Panc1 (cell line): Measurements from ENCODE around the gene UST. TPM values are rescaled to one million over a fixed set of nuclear protein-coding genes. Genes with fewer than 3 reads are reported as not detected.

ENCODE experiments used
- ATAC-seq: fragments of 200-7000 bp; cut with Tn5 transposase; 2 replicates; pipeline ENCODE4 v1.9.1; 2020; ENCODE audit warnings: mild to moderate bottlenecking, moderate library complexity
- BruUV-seq: library from RNA; stranded (reverse); fragments of 400-500 nt; replicated peaks from 2 replicates; lab custom pipeline; 2021; lab: Mats Ljungman, UMichigan
- CTCF ChIA-PET: fragments of 300-600 bp; sonication (Branson Sonifier 250); formaldehyde crosslinking; loops from one replicate; lab custom pipeline; 2022; ENCODE audit warnings: antibody characterized with exemption; lab: Charles Lee
- POLR2A ChIA-PET: fragments of 300-600 bp; sonication (Branson Sonifier 250); formaldehyde crosslinking; loops from one replicate; lab custom pipeline; 2022; ENCODE audit warnings: antibody characterized with exemption; lab: Charles Lee
- DNase-seq: peaks from one replicate; pipeline ENCODE4 v3.0.0-alpha.2; 2010; ENCODE audit warnings: low read depth, low spot score
- H3K27ac ChIP-seq: 2 replicates; pipeline ENCODE4 v1.5.1; 2011; ENCODE audit warnings: mild to moderate bottlenecking, low read length, inconsistent platforms
- H3K27me3 ChIP-seq: fragments of 200-500 bp; sonication (Bioruptor generic); 2 replicates; pipeline ENCODE4 v1.6.0; 2014; ENCODE audit warnings: low read length, inconsistent platforms; ENCODE audit not compliant: control insufficient read depth, insufficient read depth
- H3K36me3 ChIP-seq: fragments of 200-500 bp; sonication (Bioruptor generic); 2 replicates; pipeline ENCODE4 v1.5.1; 2014; ENCODE audit warnings: inconsistent platforms, mild to moderate bottlenecking, low read length, moderate library complexity; ENCODE audit not compliant: control insufficient read depth, insufficient read depth
- H3K4me1 ChIP-seq: 2 replicates; pipeline ENCODE4 v1.5.1; 2011; ENCODE audit warnings: inconsistent platforms, mild to moderate bottlenecking, low read length, moderate library complexity; ENCODE audit not compliant: control insufficient read depth, insufficient read depth
- H3K4me3 ChIP-seq, 2 experiments: 2 replicates each; pipeline ENCODE4 v1.5.1; 2011 to 2012; ENCODE audit warnings: low read depth in 2 of 2, low read length in 2 of 2, mild to moderate bottlenecking in 2 of 2, inconsistent platforms in 1 of 2, moderate library complexity in 1 of 2
- H3K9me3 ChIP-seq: fragments of 200-500 bp; sonication (Bioruptor generic); 2 replicates; pipeline ENCODE4 v1.5.1; 2014; ENCODE audit warnings: low read depth, mild to moderate bottlenecking, inconsistent platforms, low read length, moderate library complexity; ENCODE audit not compliant: control insufficient read depth, insufficient read depth
- CTCF ChIP-seq: fragments of 450-650 bp; IDR thresholded peaks from 2 replicates; pipeline ENCODE4 v1.5.1; 2017; ENCODE audit warnings: mild to moderate bottlenecking
- POLR2AphosphoS5 ChIP-seq: IDR thresholded peaks from 2 replicates; pipeline ENCODE4 v1.6.1; 2012; ENCODE audit warnings: mild to moderate bottlenecking, low read depth, low read length, moderate library complexity
- REST ChIP-seq, 2 experiments: IDR thresholded peaks; 2 replicates each; pipeline ENCODE4 v1.6.1; 2011 to 2012; ENCODE audit warnings: low read depth in 2 of 2, control low read depth in 1 of 2, low read length in 1 of 2, mild to moderate bottlenecking in 1 of 2, moderate library complexity in 1 of 2; ENCODE audit not compliant: insufficient read depth in 1 of 2
- SIN3A ChIP-seq: IDR thresholded peaks from 2 replicates; pipeline ENCODE4 v1.6.1; 2012; ENCODE audit warnings: low read depth, mild to moderate bottlenecking, low read length, moderate library complexity, borderline replicate concordance; ENCODE audit not compliant: insufficient read depth
- TCF7L2 ChIP-seq: IDR thresholded peaks from 2 replicates; pipeline ENCODE4 v1.6.1; 2011; ENCODE audit warnings: mild to moderate bottlenecking, low read depth, low read length, inconsistent platforms
- in situ Hi-C: cut with HindIII; loops from 2 replicates; pipeline ENCODE4 v1.10.0; 2016; ENCODE audit warnings: low sequenced_read_pairs, low pct_unique_long_range_greater_than_20kb
- intact Hi-C: fragments of 100-400 bp; cut with micrococcal nuclease; formaldehyde crosslinking; loops from one replicate; pipeline ENCODE4 v1.10.0; 2022; ENCODE audit not compliant: unreplicated experiment
- total RNA-seq: library from RNA; stranded (reverse); gene quantifications from one replicate; pipeline ENCODE4 v1.2.1, GENCODE V29; 2021; ENCODE audit not compliant: unreplicated experiment

Gene UST
- total RNA-seq, 1 experiment from 2014 or later: 0.15 TPM

- H3K4me3 ChIP-seq: no peak overlapping the region
- peaks cover 10% of the 10 kb centered on the region; the same call in 1 of the 2 replicates for H3K27me3 ChIP-seq
- ChIA-PET CTCF (no interaction called here), POLR2A (no interaction called here)
- H3K36me3 ChIP-seq: no peaks in the 10 kb centered on the region
- no peaks in the 10 kb centered on the region for H3K4me1 ChIP-seq
- no TSS peak for BruUV-seq
- no peaks in the 10 kb centered on the region for H3K9me3 ChIP-seq
- no peak for TF ChIP-seq REST (IDR thresholded peaks at IDR 0.05; ENCODE audit: insufficient read depth in 1 of 2, low read depth in 2 of 2, low read length in 1 of 2)
- no peak for TF ChIP-seq CTCF
- TF ChIP-seq SIN3A: no peak
- TF ChIP-seq POLR2AphosphoS5: no peak
- TF ChIP-seq TCF7L2: no peak
- DNase-seq: no peak
- intact Hi-C loops (no loop called here), in situ Hi-C loops (no loop called here)
- no peak overlapping the region for H3K27ac ChIP-seq
- no peak for ATAC-seq
Measured at GRCh38 chr6:148967541-148967956, 220.7 kb downstream of the UST start.

- in situ Hi-C loops: no loop called here
- no peak for DNase-seq
- Histone ChIP-seq H3K27ac (no peak overlapping the region), H3K27me3 (peaks cover 21% of the 10 kb centered on the region), H3K4me1 (no peaks in the 10 kb centered on the region), H3K4me3 (no peak overlapping the region), H3K9me3 (no peaks in the 10 kb centered on the region), H3K36me3 (no peaks in the 10 kb centered on the region)
- ATAC-seq: no peak
- intact Hi-C loops: no loop called here
- no TSS peak for BruUV-seq
- POLR2A ChIA-PET: no interaction called here
- CTCF ChIA-PET: no interaction called here
- TF ChIP-seq SIN3A: no peak
- TF ChIP-seq CTCF: no peak
- no peak for TF ChIP-seq TCF7L2
- TF ChIP-seq POLR2AphosphoS5: no peak
Measured at GRCh38 chr6:148968771-148969602, 222.2 kb downstream of the UST start.
